Ammon's horn (tissue), 1 donor: ENCODE measurements around the gene ADI1.
"Not testable (repeated sequence)": the region's sequence is repeated elsewhere in the genome, so short reads cannot be mapped to it uniquely, and the experiment has no call there.

Experiments used
- DNase-seq: peaks from one replicate; pipeline ENCODE4 v3.0.0-alpha.2; 2016; ENCODE audit warnings: low spot score

ADI1 gene

DNA sequence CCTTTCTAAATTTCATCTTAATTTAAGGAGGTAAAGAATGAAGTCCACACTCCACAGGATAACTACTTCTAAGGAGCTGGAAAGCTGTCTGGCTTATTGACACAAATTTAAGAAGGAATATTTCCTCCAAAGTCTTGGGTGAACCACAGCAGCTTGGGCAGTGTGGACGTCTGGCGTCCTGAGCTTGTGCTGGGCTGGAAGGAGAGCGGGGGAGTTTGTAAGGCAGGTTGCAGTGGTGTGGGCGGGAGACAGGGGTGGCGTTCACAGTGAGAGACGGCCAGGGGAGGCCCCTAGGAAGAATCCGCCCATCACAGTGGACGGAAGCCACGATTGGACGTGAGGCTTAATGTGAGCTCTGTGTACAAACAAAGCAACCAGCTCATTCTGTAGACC is 25.7 kb downstream of the ADI1 start:
- DNase-seq = no peak

DNA sequence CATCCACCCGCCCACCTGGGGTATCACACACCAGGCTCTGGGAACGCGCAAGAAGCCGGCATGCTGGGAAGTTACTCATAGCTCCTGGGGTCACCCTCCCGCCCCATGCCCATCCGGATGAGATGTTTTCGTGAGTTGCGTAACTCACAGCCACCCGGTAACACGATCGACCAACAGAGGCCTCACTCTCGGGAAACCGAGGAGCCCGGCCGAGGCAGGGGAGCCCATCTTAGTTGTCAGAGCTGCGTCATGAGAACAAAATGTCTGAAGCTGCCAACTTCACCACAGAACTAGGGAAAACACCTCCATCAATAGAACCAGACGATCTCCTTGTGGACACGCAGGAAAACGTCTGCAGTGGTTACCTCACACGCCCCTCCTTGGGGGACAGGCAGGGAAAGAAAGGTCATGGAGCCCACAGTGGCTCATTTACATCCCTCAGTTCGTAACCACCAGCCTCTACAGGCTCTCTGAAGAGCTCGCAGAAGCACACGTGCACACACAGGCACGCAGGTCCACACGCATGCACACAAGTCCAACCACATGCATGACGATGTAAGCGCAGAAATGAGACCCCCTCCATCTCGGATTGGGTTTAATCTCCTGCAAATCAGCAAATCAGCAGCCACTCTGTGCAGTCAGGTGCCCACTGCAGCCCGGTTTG is 26.2 kb downstream of the ADI1 start:
- no peak for DNase-seq

GRCh38 chr2:3492475-3492787 is 26.9 kb downstream of the ADI1 start:
- DNase-seq = not testable (repeated sequence)

DNA sequence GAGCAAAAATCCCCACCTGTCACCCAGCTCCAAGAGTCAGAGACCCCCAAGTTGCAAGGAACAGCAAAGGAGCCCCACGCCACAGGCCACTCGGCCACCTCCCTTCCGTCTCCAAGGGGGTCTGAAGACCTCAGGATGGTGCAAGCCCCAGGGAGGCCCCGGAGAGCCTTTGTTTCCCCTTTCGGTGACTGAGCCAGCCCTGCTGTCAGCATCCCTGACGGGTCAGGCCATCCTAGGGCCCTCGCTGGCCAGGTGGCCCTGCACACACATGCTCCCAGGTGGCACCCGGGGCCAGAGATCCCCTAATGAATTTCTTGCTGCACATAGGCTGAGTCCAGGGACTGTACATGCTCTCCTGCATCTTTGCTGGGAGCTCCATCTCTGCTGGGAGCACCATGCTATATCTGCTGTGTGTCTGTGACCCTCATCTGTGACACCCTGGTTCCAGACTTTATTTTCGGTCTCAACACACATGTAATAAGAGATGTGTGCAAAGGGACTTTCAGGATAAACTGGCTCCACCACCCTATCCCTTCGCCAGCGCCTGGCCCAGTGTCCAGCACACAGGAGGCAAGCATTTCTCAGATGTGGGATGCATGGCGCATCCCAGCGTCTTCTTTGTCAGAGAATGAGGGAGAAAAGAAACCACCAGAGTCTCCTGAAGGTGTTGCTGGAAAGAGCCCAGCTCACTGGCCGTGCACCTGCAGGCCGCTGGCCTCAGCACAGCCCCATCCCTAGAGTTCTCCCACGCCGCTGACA is 27.4 kb downstream of the ADI1 start:
- DNase-seq = no peak

GRCh38 chr2:3491306-3491705 is 28.0 kb downstream of the ADI1 start:
- DNase-seq = no peak

- DNase-seq = no peak
Observed at GRCh38 chr2:3490191-3491170, 28.9 kb downstream of the ADI1 start.

- no peak for DNase-seq
Observed at GRCh38 chr2:3489764-3490115, 29.6 kb downstream of the ADI1 start.

DNA sequence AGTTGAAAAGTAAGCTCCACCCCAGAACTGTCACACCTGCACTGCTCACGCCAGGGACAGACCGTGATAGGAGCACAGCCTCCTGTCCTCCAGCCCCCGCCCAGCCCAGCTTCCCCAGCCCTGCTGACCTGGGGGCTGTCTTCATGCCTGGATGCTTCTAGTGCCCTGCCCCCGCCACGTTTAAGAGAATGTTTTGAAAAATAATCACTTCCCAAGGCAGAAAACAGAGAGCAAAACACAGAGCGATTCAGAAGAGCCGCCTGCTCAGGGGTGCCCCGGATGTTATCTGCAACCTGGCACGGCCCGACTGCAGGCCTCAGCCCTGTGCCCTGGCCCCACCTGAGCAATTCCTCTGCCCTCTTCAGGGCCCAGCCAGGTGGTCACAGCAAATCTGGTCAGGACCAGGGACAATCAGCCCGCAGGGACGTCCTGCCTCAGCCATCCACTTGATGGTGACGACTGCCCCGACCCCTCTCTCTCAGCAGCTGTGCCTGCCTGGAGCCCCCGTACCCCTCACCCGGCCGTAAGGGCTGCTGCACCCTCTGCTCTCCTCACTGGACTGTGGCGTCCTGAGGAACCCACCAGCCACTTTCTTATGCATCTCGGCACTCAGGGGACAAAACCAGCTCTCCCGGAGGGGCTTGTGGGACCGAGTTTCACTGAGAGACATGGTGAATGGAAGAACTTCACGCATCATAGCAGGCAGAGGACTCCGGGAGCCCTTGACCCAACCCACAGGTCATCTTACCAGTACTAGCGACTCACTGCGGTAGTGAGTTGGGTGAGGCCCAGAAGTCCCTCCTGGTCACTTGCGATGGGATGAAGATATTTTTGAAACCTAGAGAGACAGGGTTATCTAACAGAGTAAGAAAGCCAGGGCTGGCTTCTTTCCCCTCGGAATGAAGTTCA is 30.2 kb downstream of the ADI1 start:
- DNase-seq = no peak

- DNase-seq = no peak
Observed at GRCh38 chr2:3488061-3488531, 31.2 kb downstream of the ADI1 start.

DNA sequence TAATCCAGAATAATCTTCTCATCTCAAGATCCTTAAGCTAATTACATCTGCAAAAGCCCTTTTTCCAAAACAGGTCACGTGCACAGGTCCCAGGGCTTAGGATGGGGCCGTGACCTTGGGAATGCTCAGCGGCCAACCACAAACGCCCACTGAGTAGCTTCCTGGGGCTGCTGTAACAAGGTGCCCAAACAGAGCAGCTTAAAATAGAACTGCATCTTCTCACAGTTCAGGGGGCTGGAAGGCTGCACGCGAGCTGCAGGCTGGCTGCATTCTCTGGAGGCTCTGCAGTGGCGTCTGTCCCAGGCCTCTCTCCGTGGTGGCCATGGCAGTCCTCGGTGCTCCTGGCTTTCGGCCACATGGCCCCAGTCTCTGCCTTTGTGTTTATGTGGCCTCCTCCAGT is 31.9 kb downstream of the ADI1 start:
- no peak for DNase-seq

DNA sequence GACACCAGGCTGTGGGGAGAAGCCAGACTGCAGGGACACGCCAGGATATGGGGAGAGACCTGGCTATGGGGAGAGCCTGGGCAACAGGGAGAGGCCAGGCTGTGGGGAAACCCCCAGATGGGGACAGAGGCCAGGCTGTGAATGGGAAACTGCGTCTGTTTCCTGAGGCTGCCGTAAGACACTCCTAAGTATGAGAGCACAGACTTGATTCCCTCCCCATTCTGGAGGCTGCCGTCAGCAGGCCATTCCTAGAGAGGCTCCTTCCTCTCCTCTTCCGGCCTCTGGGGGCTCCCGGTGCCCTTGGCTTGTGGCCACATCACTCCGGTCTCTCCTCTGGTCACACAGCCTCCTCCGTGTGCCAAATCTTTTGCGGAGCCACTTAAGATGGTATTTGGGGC is 32.3 kb downstream of the ADI1 start:
- DNase-seq = no peak

DNA sequence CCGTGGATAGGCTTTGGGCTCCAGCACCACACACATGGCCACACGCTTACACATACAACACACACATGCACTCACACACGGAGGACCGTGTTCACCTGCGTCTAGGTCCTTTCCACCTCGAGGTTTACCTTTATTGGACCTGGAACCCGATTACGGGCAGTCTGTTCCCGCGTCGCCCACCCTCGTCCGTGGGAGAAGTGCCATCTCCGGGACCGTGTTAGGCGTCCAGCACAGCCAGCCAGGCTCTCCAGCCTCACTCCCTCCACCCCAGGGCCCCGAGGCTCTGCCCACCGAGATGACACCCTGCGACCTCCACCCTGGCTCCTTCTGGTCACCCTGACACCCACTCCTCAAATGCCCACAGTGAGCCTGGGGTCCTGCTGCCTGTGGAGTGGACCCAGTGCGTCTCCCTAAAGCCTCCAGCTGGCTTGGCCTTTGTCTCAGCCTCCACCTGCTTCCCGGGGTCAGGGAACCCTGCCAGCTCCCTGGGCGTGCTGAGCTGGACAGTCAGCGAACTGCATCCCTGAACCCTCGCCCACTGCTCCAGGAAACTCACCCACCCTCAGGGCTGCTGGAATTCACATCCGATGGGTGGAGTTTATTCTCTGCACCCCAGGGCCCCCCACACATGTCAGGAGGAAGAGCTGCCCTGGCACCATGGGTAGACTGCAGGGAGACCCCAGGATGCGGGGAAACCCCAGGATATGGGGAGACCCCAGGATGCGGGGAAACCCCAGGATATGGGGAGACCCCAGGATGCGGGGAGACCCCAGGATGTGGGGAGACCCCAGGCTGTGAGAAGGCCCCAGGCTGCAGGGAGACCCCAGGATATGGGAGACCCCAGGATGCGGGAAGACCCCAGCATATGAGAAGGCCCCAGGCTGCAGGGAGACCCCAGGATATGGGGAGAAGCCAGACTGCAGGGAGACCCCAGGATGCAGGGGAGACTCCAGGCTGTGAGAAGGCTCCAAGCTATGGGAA is 33.0 kb downstream of the ADI1 start:
- DNase-seq = no peak

DNA sequence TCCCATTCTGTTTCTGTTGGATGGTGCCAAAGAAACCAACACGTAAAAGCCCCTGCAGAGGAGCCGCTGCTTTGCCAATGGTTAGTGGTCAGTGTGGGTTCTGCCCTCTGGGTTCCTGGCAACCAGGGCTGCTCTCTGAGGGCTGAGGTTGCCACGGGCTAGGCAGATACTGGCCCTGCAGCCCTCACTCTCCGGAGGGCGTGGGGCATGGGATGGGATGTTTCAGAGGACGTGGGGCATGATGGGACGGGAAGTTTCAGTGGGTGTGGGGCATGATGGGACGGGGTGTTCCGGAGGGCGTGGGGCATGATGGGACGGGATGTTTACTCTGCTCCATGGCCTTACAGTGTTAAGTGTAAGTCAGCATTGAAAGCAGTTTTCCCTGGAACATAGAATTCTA is 34.2 kb downstream of the ADI1 start:
- no peak for DNase-seq

DNA sequence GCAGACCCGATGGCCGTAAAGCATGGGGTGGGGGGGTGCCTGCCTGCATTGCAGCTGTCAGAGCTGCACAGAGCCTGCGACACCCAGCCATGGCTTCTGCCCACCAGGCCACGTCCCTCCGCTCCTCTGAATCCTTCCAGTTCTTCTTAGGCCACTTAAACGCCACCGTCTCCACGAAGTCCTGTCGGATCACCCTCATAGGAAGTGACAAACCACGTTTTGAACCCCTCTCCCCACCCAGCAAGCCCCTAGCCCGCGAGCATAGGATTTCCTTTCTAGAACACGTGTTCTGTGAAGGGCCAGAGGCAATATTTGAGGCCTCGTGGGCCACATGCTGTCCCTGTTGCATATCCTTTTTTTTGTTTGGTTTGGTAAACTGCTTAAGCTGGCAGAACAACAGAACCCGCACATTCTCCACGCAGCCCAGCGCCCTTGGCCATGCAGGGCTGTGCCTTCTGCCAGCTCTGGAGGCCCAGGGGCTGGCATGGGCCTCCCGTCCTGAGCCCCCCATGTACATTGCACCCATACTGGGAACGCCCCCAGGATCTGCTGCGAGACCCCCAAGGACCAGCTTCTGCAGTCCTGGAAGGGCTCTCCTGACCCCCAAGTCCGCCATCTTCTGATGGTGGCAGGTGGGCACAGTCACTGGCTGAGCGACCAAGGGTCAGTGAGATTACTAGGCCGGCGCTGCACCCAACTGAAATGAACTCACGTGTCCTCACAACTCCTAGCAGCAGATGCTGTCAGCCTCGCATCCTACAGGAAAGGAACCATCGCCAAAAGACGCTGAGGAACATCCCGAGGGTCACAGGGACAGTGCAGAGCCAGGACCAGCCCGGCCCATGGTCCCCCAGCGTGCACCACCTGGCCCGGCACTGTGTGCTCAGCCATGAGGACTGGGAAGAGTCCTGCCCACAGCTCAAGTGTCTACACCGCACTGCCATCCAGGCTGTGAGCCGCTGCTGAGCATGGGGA is 35.1 kb downstream of the ADI1 start:
- DNase-seq = no peak

DNA sequence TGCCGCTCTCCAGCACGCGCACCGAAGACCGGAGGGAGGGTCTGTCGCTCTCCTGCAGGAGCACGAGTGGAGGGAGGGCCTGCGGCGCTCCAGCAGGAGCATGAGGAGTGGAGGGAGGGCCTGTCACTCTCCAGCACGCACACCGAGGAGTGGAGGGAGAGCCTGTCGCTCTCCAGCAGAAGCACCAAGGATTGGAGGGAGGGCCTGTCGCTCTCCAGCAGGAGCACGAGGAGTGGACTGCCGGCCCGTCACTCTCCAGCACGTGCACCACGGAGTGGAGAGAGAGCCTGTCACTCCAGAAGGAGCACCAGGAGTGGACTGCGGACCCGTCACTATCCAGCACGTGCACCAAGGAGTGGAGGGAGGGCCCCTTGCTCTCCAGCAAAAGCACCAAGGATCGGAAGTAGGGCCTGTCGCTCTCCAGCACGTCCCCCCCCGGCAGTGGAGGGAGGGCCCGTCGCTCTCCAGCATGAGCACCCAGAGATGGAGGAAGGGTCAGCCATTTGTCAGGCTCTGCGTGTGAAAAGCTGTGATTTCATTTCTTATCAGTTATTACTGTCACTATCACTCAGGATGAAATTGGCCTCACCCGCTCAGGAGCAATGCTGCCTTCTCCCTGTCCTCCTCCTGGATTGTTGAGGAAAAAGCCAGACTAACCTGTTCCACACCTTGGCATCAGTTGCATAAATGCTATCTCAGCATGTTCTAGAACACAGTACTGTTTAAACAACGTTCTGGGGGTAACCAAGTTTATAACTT is 35.9 kb downstream of the ADI1 start:
- DNase-seq = peak; percentile 65

DNA sequence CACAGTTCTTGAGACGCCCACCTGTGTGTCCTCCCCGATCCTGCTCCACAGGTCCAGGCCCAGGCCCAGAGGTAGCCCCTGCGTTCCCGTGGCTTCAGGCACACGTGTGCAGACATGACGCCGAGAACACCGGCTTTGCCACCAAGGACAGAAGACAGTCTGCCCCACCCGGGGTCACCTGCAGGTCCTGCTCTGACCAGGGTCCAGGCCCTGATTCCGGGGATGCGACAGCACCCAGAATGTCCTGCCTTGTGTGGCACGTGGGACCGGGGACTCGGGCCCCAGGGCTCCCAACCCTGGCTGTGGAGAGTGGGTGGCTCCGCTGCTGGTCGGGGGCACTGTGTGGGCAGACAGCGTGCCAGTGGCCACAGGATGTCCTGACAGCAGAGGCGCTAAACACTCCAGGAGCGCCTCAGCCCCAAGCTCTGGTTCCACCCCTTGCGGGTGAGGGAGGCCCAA is 36.9 kb downstream of the ADI1 start:
- no peak for DNase-seq

GRCh38 chr2:3481736-3482362 is 37.5 kb downstream of the ADI1 start:
- DNase-seq = no peak

DNA sequence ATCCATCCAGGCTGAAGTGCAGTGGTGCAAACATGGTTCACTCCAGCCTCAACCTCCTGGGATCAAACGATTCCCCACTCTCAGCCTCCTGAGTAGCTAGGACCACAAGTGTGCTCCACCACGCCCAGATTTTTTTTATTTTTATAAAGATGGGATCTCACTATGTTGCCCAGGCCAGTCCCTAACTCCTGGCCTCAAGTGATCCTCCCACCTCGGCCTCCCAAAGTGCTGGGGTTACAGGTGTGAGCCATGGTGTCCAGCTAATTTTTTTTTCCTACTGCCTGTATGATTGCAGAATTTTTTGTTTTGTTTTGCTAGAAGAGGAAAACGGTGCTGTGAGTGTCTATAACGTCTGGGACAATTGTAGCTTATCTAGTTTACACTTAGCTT is 38.3 kb downstream of the ADI1 start:
- no peak for DNase-seq
